Nephron progenitor cell (in vitro differentiated cells): ENCODE data around the gene PDXP.

Source experiments
- DNase-seq: peaks from one replicate; pipeline ENCODE4 v3.0.0; 2021
- H3K27ac Mint-ChIP-seq: 2 replicates; pipeline ENCODE4 v1.8.0; 2021; ENCODE audit warnings: mild to moderate bottlenecking, moderate library complexity, mixed read lengths
- H3K27me3 Mint-ChIP-seq: 2 replicates; pipeline ENCODE4 v1.8.0; 2021; ENCODE audit warnings: mild to moderate bottlenecking, low read depth, mixed read lengths; ENCODE audit not compliant: poor library complexity
- H3K36me3 Mint-ChIP-seq: 2 replicates; pipeline ENCODE4 v1.8.0; 2021; ENCODE audit warnings: low read depth, mixed read lengths
- H3K4me1 Mint-ChIP-seq: 2 replicates; pipeline ENCODE4 v1.8.0; 2021; ENCODE audit warnings: mixed read lengths
- H3K4me3 Mint-ChIP-seq: 2 replicates; pipeline ENCODE4 v1.8.0; 2021; ENCODE audit warnings: mild to moderate bottlenecking, moderate library complexity, mixed read lengths
- H3K9me3 Mint-ChIP-seq: 2 replicates; pipeline ENCODE4 v1.8.0; 2021; ENCODE audit warnings: mild to moderate bottlenecking, moderate library complexity, mixed read lengths
- TF ChIP-seq, protein P1 (sequence below): fragments of 200-600 bp; sonication (generic); IDR thresholded peaks from 2 replicates; pipeline ENCODE4 v1.5.0; 2021; ENCODE audit warnings: antibody characterized with exemption

PDXP gene

GRCh38 chr22:37663521-37664140 is 5.1 kb downstream of the PDXP start:
- no peak overlapping the region for H3K4me3 Mint-ChIP-seq
- TF ChIP-seq, protein P1, sequence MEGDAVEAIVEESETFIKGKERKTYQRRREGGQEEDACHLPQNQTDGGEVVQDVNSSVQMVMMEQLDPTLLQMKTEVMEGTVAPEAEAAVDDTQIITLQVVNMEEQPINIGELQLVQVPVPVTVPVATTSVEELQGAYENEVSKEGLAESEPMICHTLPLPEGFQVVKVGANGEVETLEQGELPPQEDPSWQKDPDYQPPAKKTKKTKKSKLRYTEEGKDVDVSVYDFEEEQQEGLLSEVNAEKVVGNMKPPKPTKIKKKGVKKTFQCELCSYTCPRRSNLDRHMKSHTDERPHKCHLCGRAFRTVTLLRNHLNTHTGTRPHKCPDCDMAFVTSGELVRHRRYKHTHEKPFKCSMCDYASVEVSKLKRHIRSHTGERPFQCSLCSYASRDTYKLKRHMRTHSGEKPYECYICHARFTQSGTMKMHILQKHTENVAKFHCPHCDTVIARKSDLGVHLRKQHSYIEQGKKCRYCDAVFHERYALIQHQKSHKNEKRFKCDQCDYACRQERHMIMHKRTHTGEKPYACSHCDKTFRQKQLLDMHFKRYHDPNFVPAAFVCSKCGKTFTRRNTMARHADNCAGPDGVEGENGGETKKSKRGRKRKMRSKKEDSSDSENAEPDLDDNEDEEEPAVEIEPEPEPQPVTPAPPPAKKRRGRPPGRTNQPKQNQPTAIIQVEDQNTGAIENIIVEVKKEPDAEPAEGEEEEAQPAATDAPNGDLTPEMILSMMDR: no peak
- H3K4me1 Mint-ChIP-seq: peaks cover 57% of the 10 kb centered on the region
- DNase-seq: no peak
- H3K9me3 Mint-ChIP-seq: no peaks in the 10 kb centered on the region
- peaks cover 32% of the 10 kb centered on the region for H3K36me3 Mint-ChIP-seq
- no peaks in the 10 kb centered on the region for H3K27me3 Mint-ChIP-seq
- H3K27ac Mint-ChIP-seq: peak overlapping the region; percentile 72

DNA sequence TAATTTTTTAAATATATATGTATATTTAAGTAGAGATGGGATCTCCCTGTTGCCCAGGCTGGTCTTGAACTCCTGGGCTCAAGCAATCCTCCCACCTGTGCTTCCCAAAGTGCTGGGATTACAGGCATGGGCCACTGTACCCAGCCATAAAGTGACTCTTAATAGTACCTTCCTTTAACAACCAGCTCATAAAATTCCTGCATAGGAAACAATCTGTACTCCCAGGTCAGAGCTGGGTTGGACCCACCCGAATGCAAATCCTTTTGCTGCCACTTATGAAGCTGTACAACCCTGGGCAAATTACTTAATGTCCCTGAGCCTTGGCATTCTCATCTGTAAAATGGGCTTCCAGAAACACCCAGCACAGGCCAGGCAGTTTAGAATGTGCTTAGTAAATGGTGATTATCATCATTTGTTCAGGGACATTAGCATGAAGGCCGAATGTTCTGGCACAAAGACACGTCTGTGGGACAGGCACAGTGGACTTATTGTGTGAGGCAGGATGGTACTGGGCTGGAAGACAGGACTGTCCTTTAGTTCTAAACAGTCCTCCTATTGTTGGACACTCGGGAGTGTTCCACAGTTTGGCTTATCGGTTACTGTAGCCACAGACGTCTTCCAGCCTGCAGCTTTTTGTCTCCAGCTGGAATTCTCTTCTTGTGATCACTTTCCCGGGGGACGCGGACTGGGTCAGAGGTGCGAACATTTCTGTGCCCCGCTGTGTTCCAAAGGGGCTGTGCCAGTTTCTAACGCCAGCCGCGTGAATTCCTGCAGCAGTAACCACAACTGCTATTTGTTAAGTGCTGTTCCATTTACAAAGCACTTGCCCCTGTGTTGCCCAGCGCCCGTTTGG is 6.0 kb downstream of the PDXP start:
- DNase-seq: no peak
- H3K4me1 Mint-ChIP-seq: peaks cover 53% of the 10 kb centered on the region
- H3K27ac Mint-ChIP-seq: no peak overlapping the region
- H3K4me3 Mint-ChIP-seq: no peak overlapping the region
- H3K36me3 Mint-ChIP-seq: peaks cover 32% of the 10 kb centered on the region
- TF ChIP-seq, protein P1: no peak
- H3K9me3 Mint-ChIP-seq: no peaks in the 10 kb centered on the region
- H3K27me3 Mint-ChIP-seq: no peaks in the 10 kb centered on the region

- TF ChIP-seq, protein P1: no peak
- no peaks in the 10 kb centered on the region for H3K27me3 Mint-ChIP-seq
- DNase-seq: no peak
- no peak overlapping the region for H3K27ac Mint-ChIP-seq
- H3K36me3 Mint-ChIP-seq: peaks cover 32% of the 10 kb centered on the region
- no peaks in the 10 kb centered on the region for H3K9me3 Mint-ChIP-seq
- H3K4me1 Mint-ChIP-seq: peaks cover 42% of the 10 kb centered on the region
- no peak overlapping the region for H3K4me3 Mint-ChIP-seq
These were observed 7.0 kb downstream of the PDXP start for GRCh38 chr22:37665487-37665886.

- Mint-ChIP-seq H3K4me3 (no peak overlapping the region), H3K27ac (no peak overlapping the region), H3K27me3 (no peaks in the 10 kb centered on the region), H3K36me3 (peaks cover 26% of the 10 kb centered on the region), H3K9me3 (no peaks in the 10 kb centered on the region), H3K4me1 (peaks cover 18% of the 10 kb centered on the region)
- no peak for DNase-seq
- TF ChIP-seq, protein P1: no peak
These were observed 11.1 kb downstream of the PDXP start for GRCh38 chr22:37669586-37669985.

DNA sequence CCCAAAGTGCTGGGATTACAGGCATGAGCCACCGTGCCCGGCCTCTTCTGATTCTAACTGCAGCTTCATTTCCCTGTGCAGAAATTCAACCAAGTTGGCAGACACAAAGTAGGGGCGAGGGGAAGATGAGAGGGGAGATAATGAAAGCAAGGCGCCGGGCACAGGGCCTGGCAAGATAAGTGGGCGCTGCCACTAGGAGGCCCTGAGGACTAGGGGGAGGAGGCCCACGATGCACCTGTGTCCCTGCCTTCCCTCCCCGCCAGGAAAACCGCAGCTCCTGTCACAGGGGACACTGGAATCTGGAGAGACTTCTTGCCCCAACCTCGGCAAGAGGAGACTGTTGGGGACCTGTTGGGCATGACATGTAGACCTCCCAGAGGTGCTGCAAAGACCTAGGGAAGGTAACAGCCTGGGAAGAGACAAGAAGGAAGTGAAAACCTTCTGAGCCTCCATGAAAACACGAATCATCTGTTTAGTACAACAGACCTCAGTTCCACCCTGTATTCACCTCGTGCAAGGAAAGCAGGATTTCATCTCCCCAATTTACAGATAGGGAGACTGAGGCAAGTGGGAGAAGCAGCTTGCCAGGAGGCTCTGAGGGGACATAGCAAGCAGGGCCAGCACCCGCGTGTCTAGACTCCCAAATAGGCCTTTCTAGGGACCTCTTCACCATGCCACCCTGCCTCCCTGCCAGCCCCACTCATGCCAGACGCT is 13.8 kb downstream of the PDXP start:
- no peak overlapping the region for H3K27ac Mint-ChIP-seq
- H3K36me3 Mint-ChIP-seq: peaks cover 10% of the 10 kb centered on the region
- H3K27me3 Mint-ChIP-seq: peaks cover 3% of the 10 kb centered on the region
- DNase-seq: no peak
- peaks cover 27% of the 10 kb centered on the region for H3K4me1 Mint-ChIP-seq
- TF ChIP-seq, protein P1: no peak
- H3K9me3 Mint-ChIP-seq: no peaks in the 10 kb centered on the region
- H3K4me3 Mint-ChIP-seq: no peak overlapping the region
